ENCODE data around the gene TTYH2.

DNA sequence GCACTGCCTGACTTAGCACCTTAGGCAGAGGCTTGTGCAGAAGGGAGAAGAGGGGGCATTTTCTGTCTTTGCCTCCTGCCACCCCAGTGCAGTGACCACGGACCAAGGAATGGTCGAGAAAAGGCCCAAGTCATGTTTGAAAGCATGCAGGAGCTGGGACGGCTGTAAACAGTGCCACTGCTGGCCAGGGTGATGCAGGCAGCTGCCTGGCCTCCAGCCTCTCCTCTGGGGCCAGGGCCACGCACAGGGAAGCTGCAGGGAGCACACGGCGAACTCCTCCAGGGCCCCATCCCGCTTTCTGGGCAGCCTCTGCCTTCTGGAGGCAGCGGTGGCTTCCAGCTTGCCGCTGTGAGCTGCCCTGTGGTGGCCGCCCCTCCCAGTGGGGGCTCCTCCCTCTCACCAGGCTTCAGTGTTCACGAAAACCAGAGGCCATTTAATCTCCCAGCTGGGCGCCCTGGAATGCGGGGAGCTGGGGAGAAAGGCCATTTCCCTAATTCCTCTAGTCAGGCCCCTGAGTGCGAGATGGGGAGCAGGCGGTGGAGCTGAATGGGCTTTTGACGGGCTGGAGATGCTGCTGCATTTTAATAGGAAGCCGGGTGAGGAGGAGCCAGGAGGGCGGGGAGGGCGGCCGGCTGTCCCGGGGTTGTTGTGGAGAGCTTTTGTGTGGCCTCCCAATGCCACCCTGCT lies 31.9 kb downstream of the TTYH2 start:
- TF ChIP-seq, protein P1, sequence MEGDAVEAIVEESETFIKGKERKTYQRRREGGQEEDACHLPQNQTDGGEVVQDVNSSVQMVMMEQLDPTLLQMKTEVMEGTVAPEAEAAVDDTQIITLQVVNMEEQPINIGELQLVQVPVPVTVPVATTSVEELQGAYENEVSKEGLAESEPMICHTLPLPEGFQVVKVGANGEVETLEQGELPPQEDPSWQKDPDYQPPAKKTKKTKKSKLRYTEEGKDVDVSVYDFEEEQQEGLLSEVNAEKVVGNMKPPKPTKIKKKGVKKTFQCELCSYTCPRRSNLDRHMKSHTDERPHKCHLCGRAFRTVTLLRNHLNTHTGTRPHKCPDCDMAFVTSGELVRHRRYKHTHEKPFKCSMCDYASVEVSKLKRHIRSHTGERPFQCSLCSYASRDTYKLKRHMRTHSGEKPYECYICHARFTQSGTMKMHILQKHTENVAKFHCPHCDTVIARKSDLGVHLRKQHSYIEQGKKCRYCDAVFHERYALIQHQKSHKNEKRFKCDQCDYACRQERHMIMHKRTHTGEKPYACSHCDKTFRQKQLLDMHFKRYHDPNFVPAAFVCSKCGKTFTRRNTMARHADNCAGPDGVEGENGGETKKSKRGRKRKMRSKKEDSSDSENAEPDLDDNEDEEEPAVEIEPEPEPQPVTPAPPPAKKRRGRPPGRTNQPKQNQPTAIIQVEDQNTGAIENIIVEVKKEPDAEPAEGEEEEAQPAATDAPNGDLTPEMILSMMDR (conservative IDR thresholded peaks at IDR 0.05; ENCODE audit: low read length), result no peak
- no peak for TF ChIP-seq EZH2phosphoT487 (IDR thresholded peaks at IDR 0.05; ENCODE audit: borderline replicate concordance, low read depth, low read length)
